WTC11 (cell line): Measurements from ENCODE around the gene ALK. TPM values are rescaled to one million over a fixed set of nuclear protein-coding genes. Genes with fewer than 3 reads are reported as not detected.

Experiments used
- ATAC-seq: fragments of 200-7000 bp; cut with Tn5 transposase; 2 replicates; pipeline ENCODE4 v1.10.0; 2021; ENCODE audit warnings: mild to moderate bottlenecking, moderate library complexity
- CTCF ChIA-PET: fragments of 300-600 bp; sonication (Branson Sonifier 250); formaldehyde crosslinking; loops from one replicate; lab custom pipeline; 2021; ENCODE audit warnings: antibody characterized with exemption; lab: Charles Lee
- POLR2A ChIA-PET: fragments of 350-600 bp; sonication (Branson Sonifier 250); formaldehyde crosslinking; loops from one replicate; lab custom pipeline; 2021; ENCODE audit warnings: antibody characterized with exemption; lab: Charles Lee
- DNase-seq: peaks from one replicate; pipeline ENCODE4 v3.0.0; 2021; ENCODE audit warnings: low spot score
- H3K27ac Mint-ChIP-seq: 2 replicates; pipeline ENCODE4 v1.8.0; 2021; ENCODE audit warnings: mixed read lengths
- H3K27me3 Mint-ChIP-seq: 2 replicates; pipeline ENCODE4 v1.8.0; 2021; ENCODE audit warnings: low read depth, mild to moderate bottlenecking, moderate library complexity, mixed read lengths
- H3K36me3 Mint-ChIP-seq: 2 replicates; pipeline ENCODE4 v1.8.0; 2021; ENCODE audit warnings: mixed read lengths
- H3K4me1 Mint-ChIP-seq: 2 replicates; pipeline ENCODE4 v1.8.0; 2022; ENCODE audit warnings: mixed read lengths
- H3K4me3 Mint-ChIP-seq: 2 replicates; pipeline ENCODE4 v1.8.0; 2021; ENCODE audit warnings: mild to moderate bottlenecking, moderate library complexity, mixed read lengths
- H3K9me3 Mint-ChIP-seq: 2 replicates; pipeline ENCODE4 v1.8.0; 2021; ENCODE audit warnings: mixed read lengths
- FOXP1 ChIP-seq: sonication (generic); formaldehyde crosslinking; IDR thresholded peaks from 2 replicates; pipeline ENCODE4 v1.8.0; 2022; ENCODE audit warnings: missing genetic modification reagents, mild to moderate bottlenecking, moderate library complexity, borderline replicate concordance
- GTF2I ChIP-seq: fragments of 250-450 bp; sonication (Bioruptor Pico); conservative IDR thresholded peaks from 2 replicates; pipeline ENCODE4 v1.4.0; 2021; ENCODE audit warnings: mild to moderate bottlenecking
- JUN ChIP-seq: sonication (generic); formaldehyde crosslinking; IDR thresholded peaks from 2 replicates; pipeline ENCODE4 v1.8.0; 2023; ENCODE audit warnings: mild to moderate bottlenecking, missing genetic modification reagents
- MXD4 ChIP-seq: fragments of 250-450 bp; sonication (Bioruptor Pico); IDR thresholded peaks from 2 replicates; pipeline ENCODE4 v1.8.0; 2021; ENCODE audit warnings: mild to moderate bottlenecking, moderate library complexity, borderline replicate concordance
- NFATC4 ChIP-seq: fragments of 250-450 bp; sonication (Bioruptor Pico); IDR thresholded peaks from 2 replicates; pipeline ENCODE4 v1.9.0; 2021; ENCODE audit warnings: mild to moderate bottlenecking
- NFYB ChIP-seq: sonication (generic); formaldehyde crosslinking; conservative IDR thresholded peaks from 2 replicates; pipeline ENCODE4 v1.8.0; 2022; ENCODE audit warnings: low read depth, missing genetic modification reagents
- NR3C1 ChIP-seq: sonication (generic); formaldehyde crosslinking; conservative IDR thresholded peaks from 2 replicates; pipeline ENCODE4 v1.8.1; 2023; ENCODE audit warnings: low read depth, mild to moderate bottlenecking, missing genetic modification reagents
- OVOL2 ChIP-seq: fragments of 250-450 bp; sonication (Bioruptor Pico); IDR thresholded peaks from 2 replicates; pipeline ENCODE4 v1.9.0; 2021; ENCODE audit warnings: mild to moderate bottlenecking, borderline replicate concordance
- TEAD1 ChIP-seq: sonication (generic); formaldehyde crosslinking; IDR thresholded peaks from 2 replicates; pipeline ENCODE4 v1.8.0; 2022; ENCODE audit warnings: mild to moderate bottlenecking, missing genetic modification reagents
- ZNF416 ChIP-seq: fragments of 250-450 bp; sonication (Bioruptor Pico); IDR thresholded peaks from 2 replicates; pipeline ENCODE4 v1.9.0; 2021; ENCODE audit warnings: mild to moderate bottlenecking, inconsistent platforms
- total RNA-seq: library from RNA; stranded (reverse); gene quantifications from 3 replicates; pipeline ENCODE4 v1.2.3, GENCODE V29; 2021
- TF ChIP-seq, protein P1 (sequence below): sonication (generic); formaldehyde crosslinking; IDR thresholded peaks from 2 replicates; pipeline ENCODE4 v1.8.1; 2023; ENCODE audit warnings: mild to moderate bottlenecking, moderate library complexity, missing genetic modification reagents
- TF ChIP-seq, protein P2 (sequence below): fragments of 250-450 bp; sonication (Bioruptor Pico); IDR thresholded peaks from 2 replicates; pipeline ENCODE4 v1.9.0; 2021; ENCODE audit warnings: moderate library complexity, mild to moderate bottlenecking, inconsistent platforms, borderline replicate concordance
- TF ChIP-seq, protein P3 (sequence below): sonication (generic); formaldehyde crosslinking; IDR thresholded peaks from 2 replicates; pipeline ENCODE4 v1.8.1; 2023; ENCODE audit warnings: mild to moderate bottlenecking, missing genetic modification reagents
- TF ChIP-seq, protein P4 (sequence below): sonication (generic); formaldehyde crosslinking; IDR thresholded peaks from 2 replicates; pipeline ENCODE4 v1.8.1; 2023; ENCODE audit warnings: mild to moderate bottlenecking, missing genetic modification reagents
- TF ChIP-seq, protein P5 (sequence below): sonication (generic); formaldehyde crosslinking; IDR thresholded peaks from 2 replicates; pipeline ENCODE4 v1.8.0; 2023; ENCODE audit warnings: missing genetic modification reagents, mild to moderate bottlenecking, borderline replicate concordance
- TF ChIP-seq, protein P6 (sequence below): fragments of 250-450 bp; sonication (Bioruptor Pico); conservative IDR thresholded peaks from 2 replicates; pipeline ENCODE4 v1.9.0; 2021; ENCODE audit warnings: mild to moderate bottlenecking

ALK gene
- total RNA-seq, 1 experiment from 2014 or later = not detected

DNA sequence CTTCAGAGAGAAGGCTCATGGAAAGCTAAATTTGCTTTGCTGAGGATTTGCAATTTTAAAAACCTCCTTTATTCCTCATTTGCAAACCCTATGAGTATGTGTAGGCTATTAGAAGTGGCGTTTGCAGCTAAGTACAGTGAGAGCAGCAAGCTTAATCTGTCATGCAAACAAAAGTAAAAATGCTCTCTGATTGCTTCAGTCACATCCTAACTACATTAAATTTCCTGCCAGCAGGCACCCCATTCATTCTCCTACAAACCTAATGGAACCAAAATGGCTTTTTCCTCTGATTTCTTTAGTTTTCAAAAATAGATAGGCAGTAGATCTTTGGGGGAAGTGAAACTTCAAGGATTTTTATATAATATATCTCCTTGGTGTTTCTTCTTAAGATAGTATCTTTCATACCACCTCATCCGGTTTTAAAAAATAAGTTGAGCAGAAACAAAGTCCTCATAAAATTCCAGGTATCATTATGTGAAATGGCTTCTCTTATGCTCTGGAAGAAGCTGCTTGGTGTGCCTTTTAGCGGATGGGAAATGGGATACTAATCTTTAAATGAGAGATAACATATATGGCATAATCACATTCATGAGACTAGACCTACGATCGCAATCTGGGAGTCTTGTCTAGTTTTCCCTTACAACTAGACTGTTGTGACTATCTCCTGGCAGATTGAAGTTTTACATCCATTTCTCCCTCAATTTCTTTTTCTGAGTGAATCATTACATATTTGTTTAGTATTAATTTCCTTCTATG lies 757.1 kb downstream of the ALK start (continued):
- TF ChIP-seq, protein P1, sequence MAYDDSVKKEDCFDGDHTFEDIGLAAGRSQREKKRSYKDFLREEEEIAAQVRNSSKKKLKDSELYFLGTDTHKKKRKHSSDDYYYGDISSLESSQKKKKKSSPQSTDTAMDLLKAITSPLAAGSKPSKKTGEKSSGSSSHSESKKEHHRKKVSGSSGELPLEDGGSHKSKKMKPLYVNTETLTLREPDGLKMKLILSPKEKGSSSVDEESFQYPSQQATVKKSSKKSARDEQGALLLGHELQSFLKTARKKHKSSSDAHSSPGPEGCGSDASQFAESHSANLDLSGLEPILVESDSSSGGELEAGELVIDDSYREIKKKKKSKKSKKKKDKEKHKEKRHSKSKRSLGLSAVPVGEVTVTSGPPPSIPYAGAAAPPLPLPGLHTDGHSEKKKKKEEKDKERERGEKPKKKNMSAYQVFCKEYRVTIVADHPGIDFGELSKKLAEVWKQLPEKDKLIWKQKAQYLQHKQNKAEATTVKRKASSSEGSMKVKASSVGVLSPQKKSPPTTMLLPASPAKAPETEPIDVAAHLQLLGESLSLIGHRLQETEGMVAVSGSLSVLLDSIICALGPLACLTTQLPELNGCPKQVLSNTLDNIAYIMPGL (CRISPR knock-in tag) = no peak
- TF ChIP-seq, protein P2, sequence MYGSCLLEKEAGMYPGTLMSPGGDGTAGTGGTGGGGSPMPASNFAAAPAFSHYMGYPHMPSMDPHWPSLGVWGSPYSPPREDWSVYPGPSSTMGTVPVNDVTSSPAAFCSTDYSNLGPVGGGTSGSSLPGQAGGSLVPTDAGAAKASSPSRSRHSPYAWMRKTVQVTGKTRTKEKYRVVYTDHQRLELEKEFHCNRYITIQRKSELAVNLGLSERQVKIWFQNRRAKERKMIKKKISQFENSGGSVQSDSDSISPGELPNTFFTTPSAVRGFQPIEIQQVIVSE (CRISPR knock-in tag) = no peak

DNA sequence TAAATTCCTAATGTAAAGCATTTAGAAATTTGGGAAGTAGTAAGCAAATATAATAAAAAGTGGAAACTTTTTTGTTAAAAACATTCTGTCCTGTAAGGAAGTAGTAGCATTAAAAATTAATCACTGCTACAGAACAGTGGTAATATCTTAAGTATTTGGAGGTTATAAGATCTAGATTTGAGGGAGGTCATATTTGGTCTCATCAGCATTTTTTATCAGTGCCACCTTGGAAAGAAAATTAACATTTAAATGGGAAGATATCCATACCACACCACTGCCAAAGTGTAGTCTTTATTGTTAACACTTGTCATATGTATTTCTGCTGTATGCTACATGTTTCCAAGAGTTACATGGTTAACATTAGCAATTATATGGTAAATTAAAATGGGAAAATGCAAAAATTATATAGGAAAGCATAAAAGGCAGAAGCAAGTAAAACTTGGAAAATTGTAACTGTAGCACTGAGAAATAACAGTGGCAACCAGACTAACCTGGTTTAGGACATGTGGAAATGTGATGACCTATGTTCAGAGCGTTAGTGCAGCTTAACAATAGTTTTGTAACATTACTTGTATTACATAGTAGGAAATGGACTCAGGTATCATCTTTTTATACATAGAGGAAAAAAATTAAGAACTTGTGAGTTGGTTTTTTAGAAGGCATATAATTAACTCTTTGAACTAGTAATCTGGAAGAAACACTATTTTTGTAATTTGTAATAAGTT lies 759.0 kb downstream of the ALK start:
- Mint-ChIP-seq H3K4me3 (no peak overlapping the region), H3K9me3 (no peaks in the 10 kb centered on the region), H3K36me3 (no peaks in the 10 kb centered on the region), H3K4me1 (peaks cover 38% of the 10 kb centered on the region), H3K27me3 (no peaks in the 10 kb centered on the region), H3K27ac (no peak overlapping the region)
- no peak for ATAC-seq
- ChIA-PET CTCF (no interaction called here), POLR2A (no interaction called here)
- no peak for DNase-seq
- TF ChIP-seq ZNF416 (CRISPR knock-in tag) (no peak), TEAD1 (no peak), OVOL2 (CRISPR knock-in tag) (no peak), GTF2I (CRISPR knock-in tag) (no peak)
- TF ChIP-seq, protein P3, sequence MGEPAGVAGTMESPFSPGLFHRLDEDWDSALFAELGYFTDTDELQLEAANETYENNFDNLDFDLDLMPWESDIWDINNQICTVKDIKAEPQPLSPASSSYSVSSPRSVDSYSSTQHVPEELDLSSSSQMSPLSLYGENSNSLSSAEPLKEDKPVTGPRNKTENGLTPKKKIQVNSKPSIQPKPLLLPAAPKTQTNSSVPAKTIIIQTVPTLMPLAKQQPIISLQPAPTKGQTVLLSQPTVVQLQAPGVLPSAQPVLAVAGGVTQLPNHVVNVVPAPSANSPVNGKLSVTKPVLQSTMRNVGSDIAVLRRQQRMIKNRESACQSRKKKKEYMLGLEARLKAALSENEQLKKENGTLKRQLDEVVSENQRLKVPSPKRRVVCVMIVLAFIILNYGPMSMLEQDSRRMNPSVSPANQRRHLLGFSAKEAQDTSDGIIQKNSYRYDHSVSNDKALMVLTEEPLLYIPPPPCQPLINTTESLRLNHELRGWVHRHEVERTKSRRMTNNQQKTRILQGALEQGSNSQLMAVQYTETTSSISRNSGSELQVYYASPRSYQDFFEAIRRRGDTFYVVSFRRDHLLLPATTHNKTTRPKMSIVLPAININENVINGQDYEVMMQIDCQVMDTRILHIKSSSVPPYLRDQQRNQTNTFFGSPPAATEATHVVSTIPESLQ (CRISPR knock-in tag) = no peak

DNA sequence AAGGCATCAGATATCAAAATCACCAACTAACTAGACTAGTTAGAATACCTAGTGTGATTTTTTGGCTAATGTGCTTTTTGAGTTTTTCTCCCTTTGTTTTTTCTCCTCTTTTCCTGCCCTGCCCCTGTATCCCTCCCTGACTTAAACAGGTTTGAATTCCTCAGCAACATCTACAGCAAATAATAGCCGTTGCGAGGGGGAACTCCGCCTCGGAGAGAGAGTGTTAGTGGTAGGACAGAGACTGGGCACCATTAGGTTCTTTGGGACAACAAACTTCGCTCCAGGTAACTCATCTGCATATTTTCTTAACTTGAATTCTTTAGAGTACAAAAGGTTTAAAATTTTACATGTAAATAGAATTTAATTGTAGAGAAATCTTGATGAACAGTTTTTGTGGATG lies 761.2 kb downstream of the ALK start:
- ChIA-PET POLR2A (no interaction called here), CTCF (no interaction called here)
- Mint-ChIP-seq H3K4me3 (no peak overlapping the region), H3K27ac (0 out of 2 replicates have a peak overlapping the region, but pooled peaks have one; percentile 24), H3K36me3 (no peaks in the 10 kb centered on the region), H3K27me3 (no peaks in the 10 kb centered on the region), H3K9me3 (no peaks in the 10 kb centered on the region), H3K4me1 (peaks cover 32% of the 10 kb centered on the region)
- DNase-seq = no peak
- ATAC-seq = peak; percentile 71
- no peak for TF ChIP-seq NFATC4 (CRISPR knock-in tag)

DNA sequence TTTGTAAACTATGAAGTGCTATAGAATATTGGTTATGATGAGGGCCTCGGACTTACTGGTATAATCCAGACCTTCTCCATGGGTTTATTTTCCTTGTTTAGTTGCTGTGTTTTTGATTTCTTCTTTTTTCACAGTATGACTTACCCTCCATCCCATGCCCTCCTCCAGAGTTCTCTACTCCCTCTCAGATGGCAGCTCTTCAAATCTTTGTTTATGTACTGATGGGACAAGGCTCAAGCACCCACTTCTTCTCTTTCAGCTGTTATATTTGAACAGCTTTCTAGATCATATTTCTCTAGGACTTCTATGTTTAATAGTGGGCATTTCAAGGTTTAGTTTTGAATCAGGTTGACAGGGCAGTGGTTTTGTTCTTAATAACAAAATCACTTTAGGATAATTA lies 762.3 kb downstream of the ALK start:
- no peaks in the 10 kb centered on the region for H3K36me3 Mint-ChIP-seq
- ChIA-PET CTCF (no interaction called here), POLR2A (no interaction called here)
- H3K27me3 Mint-ChIP-seq = no peaks in the 10 kb centered on the region
- no peaks in the 10 kb centered on the region for H3K9me3 Mint-ChIP-seq
- no peak for ATAC-seq
- no peak for DNase-seq
- H3K4me1 Mint-ChIP-seq = peaks cover 21% of the 10 kb centered on the region
- H3K4me3 Mint-ChIP-seq = no peak overlapping the region
- H3K27ac Mint-ChIP-seq = no peak overlapping the region
- TF ChIP-seq MXD4 (CRISPR knock-in tag) (no peak), FOXP1 (CRISPR knock-in tag) (no peak), JUN (CRISPR knock-in tag) (no peak), NR3C1 (CRISPR knock-in tag) (no peak), GTF2I (CRISPR knock-in tag) (no peak), NFYB (CRISPR knock-in tag) (no peak)
- TF ChIP-seq, protein P4, sequence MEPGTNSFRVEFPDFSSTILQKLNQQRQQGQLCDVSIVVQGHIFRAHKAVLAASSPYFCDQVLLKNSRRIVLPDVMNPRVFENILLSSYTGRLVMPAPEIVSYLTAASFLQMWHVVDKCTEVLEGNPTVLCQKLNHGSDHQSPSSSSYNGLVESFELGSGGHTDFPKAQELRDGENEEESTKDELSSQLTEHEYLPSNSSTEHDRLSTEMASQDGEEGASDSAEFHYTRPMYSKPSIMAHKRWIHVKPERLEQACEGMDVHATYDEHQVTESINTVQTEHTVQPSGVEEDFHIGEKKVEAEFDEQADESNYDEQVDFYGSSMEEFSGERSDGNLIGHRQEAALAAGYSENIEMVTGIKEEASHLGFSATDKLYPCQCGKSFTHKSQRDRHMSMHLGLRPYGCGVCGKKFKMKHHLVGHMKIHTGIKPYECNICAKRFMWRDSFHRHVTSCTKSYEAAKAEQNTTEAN (CRISPR knock-in tag) = no peak
- TF ChIP-seq, protein P5, sequence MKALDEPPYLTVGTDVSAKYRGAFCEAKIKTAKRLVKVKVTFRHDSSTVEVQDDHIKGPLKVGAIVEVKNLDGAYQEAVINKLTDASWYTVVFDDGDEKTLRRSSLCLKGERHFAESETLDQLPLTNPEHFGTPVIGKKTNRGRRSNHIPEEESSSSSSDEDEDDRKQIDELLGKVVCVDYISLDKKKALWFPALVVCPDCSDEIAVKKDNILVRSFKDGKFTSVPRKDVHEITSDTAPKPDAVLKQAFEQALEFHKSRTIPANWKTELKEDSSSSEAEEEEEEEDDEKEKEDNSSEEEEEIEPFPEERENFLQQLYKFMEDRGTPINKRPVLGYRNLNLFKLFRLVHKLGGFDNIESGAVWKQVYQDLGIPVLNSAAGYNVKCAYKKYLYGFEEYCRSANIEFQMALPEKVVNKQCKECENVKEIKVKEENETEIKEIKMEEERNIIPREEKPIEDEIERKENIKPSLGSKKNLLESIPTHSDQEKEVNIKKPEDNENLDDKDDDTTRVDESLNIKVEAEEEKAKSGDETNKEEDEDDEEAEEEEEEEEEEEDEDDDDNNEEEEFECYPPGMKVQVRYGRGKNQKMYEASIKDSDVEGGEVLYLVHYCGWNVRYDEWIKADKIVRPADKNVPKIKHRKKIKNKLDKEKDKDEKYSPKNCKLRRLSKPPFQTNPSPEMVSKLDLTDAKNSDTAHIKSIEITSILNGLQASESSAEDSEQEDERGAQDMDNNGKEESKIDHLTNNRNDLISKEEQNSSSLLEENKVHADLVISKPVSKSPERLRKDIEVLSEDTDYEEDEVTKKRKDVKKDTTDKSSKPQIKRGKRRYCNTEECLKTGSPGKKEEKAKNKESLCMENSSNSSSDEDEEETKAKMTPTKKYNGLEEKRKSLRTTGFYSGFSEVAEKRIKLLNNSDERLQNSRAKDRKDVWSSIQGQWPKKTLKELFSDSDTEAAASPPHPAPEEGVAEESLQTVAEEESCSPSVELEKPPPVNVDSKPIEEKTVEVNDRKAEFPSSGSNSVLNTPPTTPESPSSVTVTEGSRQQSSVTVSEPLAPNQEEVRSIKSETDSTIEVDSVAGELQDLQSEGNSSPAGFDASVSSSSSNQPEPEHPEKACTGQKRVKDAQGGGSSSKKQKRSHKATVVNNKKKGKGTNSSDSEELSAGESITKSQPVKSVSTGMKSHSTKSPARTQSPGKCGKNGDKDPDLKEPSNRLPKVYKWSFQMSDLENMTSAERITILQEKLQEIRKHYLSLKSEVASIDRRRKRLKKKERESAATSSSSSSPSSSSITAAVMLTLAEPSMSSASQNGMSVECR (CRISPR knock-in tag) = no peak
- TF ChIP-seq, protein P6, sequence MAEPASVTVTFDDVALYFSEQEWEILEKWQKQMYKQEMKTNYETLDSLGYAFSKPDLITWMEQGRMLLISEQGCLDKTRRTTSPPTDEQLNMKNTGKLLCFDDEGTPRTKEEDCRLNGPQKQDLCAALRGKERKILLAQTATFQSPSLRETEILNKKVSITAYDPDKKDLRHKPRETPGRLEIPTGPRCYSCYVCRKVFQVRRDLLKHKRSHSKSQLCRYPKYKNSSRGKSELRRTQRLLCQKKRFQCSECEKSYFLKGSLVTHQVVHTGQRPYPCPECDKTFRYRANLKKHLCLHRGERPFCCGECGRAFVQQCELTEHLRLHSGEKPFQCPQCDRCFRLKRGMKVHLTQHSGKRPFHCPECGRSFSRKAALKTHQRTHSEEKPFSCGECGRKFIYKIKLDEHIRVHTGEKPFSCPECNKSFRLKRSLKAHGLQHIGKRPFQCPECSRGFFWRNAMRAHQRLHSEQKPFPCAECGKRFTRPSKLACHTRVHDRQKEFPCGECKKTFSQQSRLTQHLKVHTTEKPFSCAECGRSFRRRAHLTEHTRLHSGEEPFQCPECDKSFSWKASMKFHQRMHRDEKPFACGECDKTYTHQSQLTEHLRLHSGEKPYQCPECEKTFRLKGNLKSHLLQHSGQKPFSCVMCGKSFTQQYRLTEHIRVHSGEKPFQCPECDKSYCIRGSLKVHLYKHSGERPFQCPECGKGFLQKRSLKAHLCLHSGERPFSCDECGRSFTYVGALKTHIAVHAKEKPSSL (CRISPR knock-in tag) = no peak
